HepG2 (cell line): ENCODE data around the gene WDR35. TPM values are rescaled to one million over a fixed set of nuclear protein-coding genes. Genes with fewer than 3 reads are reported as not detected.

Experiments
- ATF5 ChIP-seq: sonication (generic); formaldehyde crosslinking; IDR thresholded peaks from 2 replicates; pipeline ENCODE4 v1.4.0; 2020; ENCODE audit warnings: mild to moderate bottlenecking, low read depth, missing genetic modification reagents
- HNF4G ChIP-seq, 2 experiments: sonication (generic) in 1 of 2; formaldehyde crosslinking in 1 of 2; IDR thresholded peaks; 2 replicates each; pipeline versions ENCODE4 v1.4.0 to v1.6.1; 2011 to 2020; ENCODE audit warnings: borderline replicate concordance in 2 of 2, low read depth in 2 of 2, mild to moderate bottlenecking in 2 of 2, low read length in 1 of 2, missing genetic modification reagents in 1 of 2, moderate library complexity in 1 of 2
- KDM5B ChIP-seq: sonication (generic); formaldehyde crosslinking; IDR thresholded peaks from 2 replicates; pipeline ENCODE4 v1.4.0; 2020; ENCODE audit warnings: missing genetic modification reagents, mild to moderate bottlenecking, borderline replicate concordance
- LCORL ChIP-seq, 2 experiments: fragments of 450-650 bp in 1 of 2; sonication (generic) in 1 of 2; formaldehyde crosslinking in 1 of 2; IDR thresholded peaks; 2 replicates each; pipeline versions ENCODE4 v1.5.0 to v1.6.1; 2017 to 2020; ENCODE audit warnings: antibody characterized with exemption in 1 of 2, missing genetic modification reagents in 1 of 2
- ZBTB26 ChIP-seq: IDR thresholded peaks from 2 replicates; pipeline ENCODE4 v1.6.1; 2016; ENCODE audit warnings: missing compliant biosample characterization, missing genetic modification reagents, borderline replicate concordance
- ZFAT ChIP-seq: sonication (generic); formaldehyde crosslinking; conservative IDR thresholded peaks from 2 replicates; pipeline ENCODE4 v1.8.1; 2023; ENCODE audit warnings: missing genetic modification reagents, inconsistent platforms
- ZNF350 ChIP-seq: sonication (generic); formaldehyde crosslinking; IDR thresholded peaks from 2 replicates; pipeline ENCODE4 v1.4.0; 2020; ENCODE audit warnings: mild to moderate bottlenecking, low read depth, missing genetic modification reagents, borderline replicate concordance
- ZNF503 ChIP-seq: sonication (generic); formaldehyde crosslinking; IDR thresholded peaks from 2 replicates; pipeline ENCODE4 v1.4.0; 2020; ENCODE audit warnings: missing genetic modification reagents
- ZNF547 ChIP-seq: sonication (generic); formaldehyde crosslinking; IDR thresholded peaks from 2 replicates; pipeline ENCODE4 v1.5.1; 2020; ENCODE audit warnings: mild to moderate bottlenecking, missing genetic modification reagents
- ZNF703 ChIP-seq: sonication (generic); formaldehyde crosslinking; IDR thresholded peaks from 2 replicates; pipeline ENCODE4 v1.5.1; 2020; ENCODE audit warnings: missing genetic modification reagents, mild to moderate bottlenecking, moderate library complexity, borderline replicate concordance
- ZNF710 ChIP-seq: sonication (generic); formaldehyde crosslinking; IDR thresholded peaks from 2 replicates; pipeline ENCODE4 v1.5.0; 2020; ENCODE audit warnings: mild to moderate bottlenecking, missing genetic modification reagents, borderline replicate concordance
- ZNF790 ChIP-seq: sonication (generic); formaldehyde crosslinking; IDR thresholded peaks from 2 replicates; pipeline ENCODE4 v1.8.0; 2022; ENCODE audit warnings: missing genetic modification reagents, mild to moderate bottlenecking, borderline replicate concordance
- polyA plus RNA-seq, 8 experiments: library from polyadenylated mRNA; depleted of rRNA in 3 of 8; stranded (reverse) in 7 of 8; unstranded in 1 of 8; fragments of >200 nt; fragmentation: Illumina TruSeq in 4 of 8; extraction: Trizol in 4 of 8; gene quantifications; 2 replicates each; pipeline versions ENCODE4 v1.2.1 to v1.2.3, GENCODE V29; 2011 to 2016; ENCODE audit warnings: low read depth in 4 of 8, missing spikeins in 1 of 8, mixed read lengths in 1 of 8; ENCODE audit not compliant: insufficient read depth in 1 of 8
- total RNA-seq, 5 experiments: library from RNA; depleted of rRNA; stranded (reverse); fragments of >200 nt; fragmentation: Illumina TruSeq; extraction: Trizol; gene quantifications; 2 replicates each; pipeline ENCODE4 v1.2.3, GENCODE V29; 2016; ENCODE audit warnings: low read depth in 1 of 5
- TF ChIP-seq, protein P1 (sequence below): sonication (generic); formaldehyde crosslinking; IDR thresholded peaks from 2 replicates; pipeline ENCODE4 v1.8.0; 2022; ENCODE audit warnings: missing genetic modification reagents, mild to moderate bottlenecking, inconsistent platforms, borderline replicate concordance
- TF ChIP-seq, protein P2 (sequence below): sonication (generic); formaldehyde crosslinking; IDR thresholded peaks from 2 replicates; pipeline ENCODE4 v1.5.1; 2020; ENCODE audit warnings: mild to moderate bottlenecking, missing genetic modification reagents, moderate library complexity
- TF ChIP-seq, protein P3 (sequence below): sonication (generic); formaldehyde crosslinking; IDR thresholded peaks from 2 replicates; pipeline ENCODE4 v1.8.0; 2022; ENCODE audit warnings: mild to moderate bottlenecking, missing genetic modification reagents, borderline replicate concordance

Gene WDR35
- total and polyA plus RNA-seq, 2 of the 13 experiments (the other 11 are each of a cell fraction or from before 2014, with no cell fraction given), result 11.1 to 19.6 TPM

- TF ChIP-seq ZNF503 (CRISPR knock-in tag), result peak; percentile 79; the same call in 1 of the 2 replicates
- no peak for TF ChIP-seq LCORL (IDR thresholded peaks at IDR 0.05)
- peak; percentile 91 for TF ChIP-seq LCORL (CRISPR knock-in tag; IDR thresholded peaks at IDR 0.05)
- peak; percentile 98 for TF ChIP-seq KDM5B (CRISPR knock-in tag)
- peak; percentile 92 for TF ChIP-seq ZNF710 (CRISPR knock-in tag)
- peak; percentile 9; the same call in 1 of the 2 replicates for TF ChIP-seq ZNF703 (CRISPR knock-in tag)
- TF ChIP-seq, protein P1, sequence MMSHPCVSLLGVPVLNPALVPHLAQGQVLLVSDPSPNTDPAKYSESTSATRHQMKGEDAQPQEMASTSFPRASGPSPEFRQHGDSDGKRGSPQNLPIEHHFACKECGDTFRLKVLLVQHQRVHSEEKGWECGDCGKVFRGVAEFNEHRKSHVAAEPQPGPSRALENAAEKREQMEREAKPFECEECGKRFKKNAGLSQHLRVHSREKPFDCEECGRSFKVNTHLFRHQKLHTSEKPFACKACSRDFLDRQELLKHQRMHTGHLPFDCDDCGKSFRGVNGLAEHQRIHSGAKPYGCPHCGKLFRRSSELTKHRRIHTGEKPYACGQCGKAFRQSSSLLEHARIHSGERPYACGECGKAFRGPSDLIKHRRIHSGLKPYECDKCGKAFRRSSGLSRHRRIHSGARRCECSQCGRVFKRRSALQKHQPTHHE (CRISPR knock-in tag), result peak; percentile 97
- peak; percentile 96 for TF ChIP-seq ZNF350
- TF ChIP-seq ZBTB26, result peak; percentile 85
- TF ChIP-seq, protein P2, sequence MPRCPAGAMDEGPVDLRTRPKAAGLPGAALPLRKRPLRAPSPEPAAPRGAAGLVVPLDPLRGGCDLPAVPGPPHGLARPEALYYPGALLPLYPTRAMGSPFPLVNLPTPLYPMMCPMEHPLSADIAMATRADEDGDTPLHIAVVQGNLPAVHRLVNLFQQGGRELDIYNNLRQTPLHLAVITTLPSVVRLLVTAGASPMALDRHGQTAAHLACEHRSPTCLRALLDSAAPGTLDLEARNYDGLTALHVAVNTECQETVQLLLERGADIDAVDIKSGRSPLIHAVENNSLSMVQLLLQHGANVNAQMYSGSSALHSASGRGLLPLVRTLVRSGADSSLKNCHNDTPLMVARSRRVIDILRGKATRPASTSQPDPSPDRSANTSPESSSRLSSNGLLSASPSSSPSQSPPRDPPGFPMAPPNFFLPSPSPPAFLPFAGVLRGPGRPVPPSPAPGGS (CRISPR knock-in tag), result peak; percentile 96
- peak; percentile 96 for TF ChIP-seq ZNF790 (CRISPR knock-in tag)
- TF ChIP-seq ZFAT (CRISPR knock-in tag), result no peak; the same call in 1 of the 2 replicates
- peak; percentile 16; the same call in 1 of the 2 replicates for TF ChIP-seq ATF5 (CRISPR knock-in tag)
- TF ChIP-seq HNF4G (IDR thresholded peaks at IDR 0.05; ENCODE audit: borderline replicate concordance, low read depth, low read length), result no peak
- 0 out of 2 replicates have a peak, but pooled peaks have one; percentile 71 for TF ChIP-seq HNF4G (CRISPR knock-in tag; IDR thresholded peaks at IDR 0.05; ENCODE audit: borderline replicate concordance, low read depth)
- TF ChIP-seq ZNF547 (CRISPR knock-in tag), result peak; percentile 92
- TF ChIP-seq, protein P3, sequence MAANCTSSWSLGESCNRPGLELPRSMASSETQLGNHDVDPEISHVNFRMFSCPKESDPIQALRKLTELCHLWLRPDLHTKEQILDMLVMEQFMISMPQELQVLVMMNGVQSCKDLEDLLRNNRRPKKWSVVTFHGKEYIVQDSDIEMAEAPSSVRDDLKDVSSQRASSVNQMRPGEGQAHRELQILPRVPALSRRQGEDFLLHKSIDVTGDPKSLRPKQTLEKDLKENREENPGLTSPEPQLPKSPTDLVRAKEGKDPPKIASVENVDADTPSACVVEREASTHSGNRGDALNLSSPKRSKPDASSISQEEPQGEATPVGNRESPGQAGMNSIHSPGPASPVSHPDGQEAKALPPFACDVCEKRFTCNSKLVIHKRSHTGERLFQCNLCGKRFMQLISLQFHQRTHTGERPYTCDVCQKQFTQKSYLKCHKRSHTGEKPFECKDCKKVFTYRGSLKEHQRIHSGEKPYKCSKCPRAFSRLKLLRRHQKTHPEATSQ, result peak; percentile 99; the same call in 1 of the 2 replicates
Measured at GRCh38 chr2:19989667-19990415, at the start of gene WDR35 (continued).
